HG02571 (cell line): ENCODE results near the gene IQSEC1.

Experiments used
- ATAC-seq: cut with Tn5 transposase; IDR thresholded peaks from one replicate; pipeline ENCODE4 v1.9.1; 2021; ENCODE audit warnings: mild to moderate bottlenecking, moderate library complexity; ENCODE audit not compliant: unreplicated experiment

IQSEC1 gene

DNA sequence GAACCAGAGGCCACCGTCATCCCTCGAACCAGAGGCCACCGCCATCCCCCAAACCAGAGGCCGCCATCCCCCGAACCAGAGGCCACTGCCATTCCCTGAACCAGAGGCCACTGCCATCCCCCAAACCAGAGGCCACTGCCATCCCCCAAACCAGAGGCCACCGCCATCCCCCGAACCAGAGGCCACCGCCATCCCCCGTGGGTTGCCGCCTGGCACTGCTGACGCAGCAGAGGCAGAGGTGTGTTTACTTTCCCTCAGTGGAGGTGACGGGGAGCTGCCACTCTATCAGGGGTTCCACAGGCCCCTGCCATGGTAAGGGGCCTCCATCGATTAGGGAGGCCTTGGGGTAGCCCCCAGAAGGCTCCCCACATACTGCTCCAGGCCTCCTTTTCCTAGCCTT, 1.5 kb downstream of the IQSEC1 start:
- peak; percentile 2 for ATAC-seq

DNA sequence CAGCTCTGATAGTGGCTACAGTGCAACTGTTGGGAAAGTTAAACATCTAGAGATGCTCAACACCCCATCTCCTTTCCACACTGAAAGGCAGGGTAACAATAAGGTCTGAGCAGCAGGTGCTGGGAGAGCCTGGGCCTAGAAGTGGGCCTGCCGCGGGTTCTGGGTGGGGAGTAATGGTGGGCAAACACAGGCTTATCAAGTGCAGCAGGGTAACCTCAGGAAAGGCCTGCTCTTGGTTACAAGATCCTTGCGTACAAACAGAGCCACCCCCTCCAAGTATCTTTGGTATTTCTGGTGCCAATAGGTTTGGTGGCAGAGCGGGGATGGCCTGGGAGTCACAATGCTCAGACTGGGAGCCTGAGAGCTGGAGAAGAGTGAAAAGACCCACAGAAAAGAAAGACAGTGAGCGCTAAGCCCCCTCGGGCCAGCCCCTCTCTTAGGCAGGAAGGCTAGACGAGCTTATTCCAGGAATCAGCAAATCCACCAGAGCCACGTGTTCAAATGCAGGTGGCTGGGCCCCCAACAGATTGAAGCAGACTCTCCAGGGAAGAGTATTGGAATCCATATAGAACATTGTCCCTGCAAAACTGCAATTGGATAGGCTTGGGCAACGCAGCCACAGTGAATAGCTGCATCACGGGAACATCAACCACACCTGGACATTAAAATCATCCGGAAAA, 2.7 kb downstream of the IQSEC1 start:
- no peak for ATAC-seq

GRCh38 chr3:13069495-13069894, 3.7 kb downstream of the IQSEC1 start:
- ATAC-seq, result no peak

DNA sequence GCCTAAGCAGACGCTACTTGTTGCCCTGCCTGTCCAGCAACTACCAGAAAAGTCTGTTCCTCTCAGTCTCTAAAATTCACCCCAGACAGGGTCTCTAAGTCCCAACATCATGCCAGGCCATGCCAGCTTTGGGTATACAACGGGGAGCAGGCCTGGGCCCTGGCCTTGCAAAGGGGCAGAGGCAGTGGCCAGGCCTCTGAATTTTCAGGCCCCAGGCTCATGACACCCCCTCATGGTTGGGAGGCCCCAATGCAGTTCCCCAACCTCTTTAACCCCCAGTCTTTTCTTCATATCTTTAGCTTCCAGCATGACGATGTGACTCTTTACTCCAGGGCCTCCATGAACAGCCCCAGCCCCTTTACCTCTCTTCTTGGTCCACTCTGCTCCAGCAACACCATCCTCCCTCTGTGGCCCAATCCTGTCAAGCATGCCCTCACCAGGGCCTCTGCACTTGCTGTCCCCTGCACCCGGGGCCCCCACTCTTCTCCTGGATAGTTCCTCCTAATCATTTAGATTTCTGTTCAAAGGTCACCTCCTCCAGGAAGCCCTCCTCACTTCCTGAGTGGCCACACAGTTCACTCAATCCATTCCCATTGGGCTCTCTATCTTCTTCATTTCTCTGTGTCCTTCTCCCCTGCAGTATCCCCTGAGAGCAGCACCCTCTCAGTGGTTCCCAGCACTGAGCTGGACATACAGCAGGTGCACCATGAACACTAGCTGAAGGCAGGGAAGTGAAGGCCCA, 4.8 kb downstream of the IQSEC1 start:
- ATAC-seq, result no peak

- no peak for ATAC-seq
These were observed 5.5 kb downstream of the IQSEC1 start for GRCh38 chr3:13067778-13068177.

DNA sequence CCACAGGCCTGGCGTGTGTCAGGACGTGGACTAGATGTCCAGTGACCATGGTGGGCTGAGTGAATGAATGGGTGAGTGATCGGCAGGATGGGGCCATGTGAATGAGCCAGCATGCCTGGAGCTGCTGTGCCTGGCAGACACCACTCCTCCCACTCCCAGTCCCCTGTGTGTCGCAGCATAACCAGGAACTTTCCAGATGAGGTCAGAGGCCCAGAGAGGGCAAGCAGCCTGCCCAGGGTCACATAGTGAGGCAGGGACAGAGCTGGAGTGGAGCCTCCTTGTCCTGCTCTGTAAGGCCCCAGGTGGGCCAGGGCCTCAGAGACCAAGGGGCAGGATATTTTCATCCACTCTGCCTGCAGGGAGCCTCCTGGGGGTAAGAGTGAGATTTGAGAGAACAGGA, 6.4 kb downstream of the IQSEC1 start:
- ATAC-seq, result no peak

- ATAC-seq, result no peak
These were observed 7.0 kb downstream of the IQSEC1 start for GRCh38 chr3:13066236-13066635.

DNA sequence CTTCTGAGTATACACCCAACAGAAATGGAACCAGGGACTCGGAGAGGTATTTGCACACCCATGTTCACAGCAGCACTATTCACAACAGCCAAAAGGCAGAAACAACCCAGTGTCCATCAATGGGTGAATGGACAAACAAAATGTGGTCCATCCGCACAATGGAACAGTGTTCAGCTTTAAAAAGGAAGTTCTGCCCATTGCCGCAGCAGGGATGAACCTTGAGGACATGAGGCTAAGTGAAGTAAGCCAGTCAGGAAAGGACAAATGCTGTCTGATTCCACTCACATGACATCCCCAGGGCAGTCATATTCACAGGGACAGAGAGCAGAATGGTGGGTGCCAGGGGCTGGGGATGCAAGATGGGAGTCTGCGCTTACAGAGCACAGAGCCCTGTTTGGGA, 7.5 kb downstream of the IQSEC1 start:
- ATAC-seq, result no peak

DNA sequence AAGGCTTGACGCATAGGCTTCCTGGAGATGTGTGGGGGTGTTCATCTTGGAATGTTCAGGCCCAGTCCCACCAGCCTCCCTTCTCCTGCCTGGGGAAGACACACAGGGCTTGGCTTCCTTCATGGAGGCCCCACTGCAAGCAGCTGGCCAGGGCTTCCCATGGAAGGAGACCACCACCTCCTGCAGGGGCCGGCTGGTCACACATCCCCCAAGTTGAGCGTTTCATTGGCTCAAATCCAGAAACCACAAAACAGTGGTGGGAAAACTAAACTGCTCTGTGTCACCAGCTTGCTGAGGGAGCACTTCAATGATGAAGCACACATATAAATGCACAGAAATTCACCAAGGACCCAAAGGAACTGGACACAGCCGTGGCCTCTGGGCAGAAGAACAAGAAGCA, 8.3 kb downstream of the IQSEC1 start:
- ATAC-seq, result no peak

GRCh38 chr3:13064159-13064868, 8.9 kb downstream of the IQSEC1 start:
- ATAC-seq, result no peak

DNA sequence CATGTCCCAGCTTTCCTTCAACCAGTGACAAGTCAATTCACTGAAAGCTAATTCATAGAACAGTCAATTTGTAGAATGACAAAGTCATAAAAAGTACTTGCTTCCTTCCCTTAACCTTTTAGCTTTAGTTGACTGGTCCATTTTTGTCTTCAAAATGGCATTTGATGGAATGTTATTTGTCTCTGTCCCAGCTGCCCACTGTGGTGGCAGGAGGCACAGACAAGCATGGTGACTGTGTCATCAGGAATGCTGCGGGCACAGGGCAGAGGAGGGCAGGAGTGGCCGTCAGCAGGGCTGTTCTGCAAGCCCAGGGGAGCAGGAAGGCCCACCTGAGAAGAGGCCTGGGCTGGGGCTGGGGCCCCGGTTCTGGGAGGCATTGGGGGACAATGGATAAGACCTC, 10.0 kb downstream of the IQSEC1 start:
- no peak for ATAC-seq

DNA sequence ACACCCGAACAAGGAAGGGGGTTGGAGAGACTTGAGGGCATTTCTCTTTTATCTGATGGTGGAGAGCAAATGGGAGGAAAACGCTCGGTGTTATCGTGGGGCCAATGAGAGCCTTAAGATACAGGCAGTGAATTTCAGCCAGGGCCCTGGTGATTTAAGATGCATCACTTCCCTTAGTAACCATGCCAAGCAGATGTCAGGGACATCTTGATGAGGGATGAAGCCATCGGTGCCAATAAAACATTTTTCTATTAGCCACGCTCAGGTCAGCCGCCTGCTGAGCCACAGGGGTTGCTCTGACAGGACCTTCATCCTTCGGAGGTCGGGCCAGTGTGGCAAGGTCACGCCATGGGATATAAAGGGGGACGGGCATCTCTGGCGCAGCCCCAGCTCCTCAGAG, 10.6 kb downstream of the IQSEC1 start:
- no peak for ATAC-seq

DNA sequence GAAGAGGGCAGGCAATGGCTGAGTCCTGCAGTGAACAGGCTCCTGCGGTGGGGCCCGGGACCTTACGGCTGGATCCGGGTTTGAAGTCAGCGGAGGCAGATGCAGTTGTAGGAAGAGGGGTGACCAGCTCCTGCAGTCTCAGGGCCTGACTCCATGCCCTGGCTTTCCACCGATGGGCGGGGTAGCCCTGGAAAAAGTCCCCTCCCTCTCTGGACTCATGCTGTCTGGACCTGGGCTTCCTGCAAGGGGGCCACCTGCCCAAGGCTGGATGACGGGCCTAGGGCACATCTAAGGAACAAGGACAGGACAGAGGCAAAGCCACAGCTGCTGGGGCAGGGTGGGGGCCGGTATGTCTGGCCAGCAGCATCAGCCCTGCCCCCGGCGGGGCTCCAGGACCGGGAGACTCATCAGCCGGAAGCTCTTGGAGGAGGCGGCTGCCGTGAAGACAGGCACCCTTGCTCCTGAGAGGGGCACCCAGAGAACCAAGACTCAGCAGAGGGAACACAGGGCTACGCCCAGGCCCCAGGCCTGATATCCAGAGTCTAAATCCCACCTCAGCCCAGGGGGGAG, 12.8 kb downstream of the IQSEC1 start:
- ATAC-seq, result no peak

DNA sequence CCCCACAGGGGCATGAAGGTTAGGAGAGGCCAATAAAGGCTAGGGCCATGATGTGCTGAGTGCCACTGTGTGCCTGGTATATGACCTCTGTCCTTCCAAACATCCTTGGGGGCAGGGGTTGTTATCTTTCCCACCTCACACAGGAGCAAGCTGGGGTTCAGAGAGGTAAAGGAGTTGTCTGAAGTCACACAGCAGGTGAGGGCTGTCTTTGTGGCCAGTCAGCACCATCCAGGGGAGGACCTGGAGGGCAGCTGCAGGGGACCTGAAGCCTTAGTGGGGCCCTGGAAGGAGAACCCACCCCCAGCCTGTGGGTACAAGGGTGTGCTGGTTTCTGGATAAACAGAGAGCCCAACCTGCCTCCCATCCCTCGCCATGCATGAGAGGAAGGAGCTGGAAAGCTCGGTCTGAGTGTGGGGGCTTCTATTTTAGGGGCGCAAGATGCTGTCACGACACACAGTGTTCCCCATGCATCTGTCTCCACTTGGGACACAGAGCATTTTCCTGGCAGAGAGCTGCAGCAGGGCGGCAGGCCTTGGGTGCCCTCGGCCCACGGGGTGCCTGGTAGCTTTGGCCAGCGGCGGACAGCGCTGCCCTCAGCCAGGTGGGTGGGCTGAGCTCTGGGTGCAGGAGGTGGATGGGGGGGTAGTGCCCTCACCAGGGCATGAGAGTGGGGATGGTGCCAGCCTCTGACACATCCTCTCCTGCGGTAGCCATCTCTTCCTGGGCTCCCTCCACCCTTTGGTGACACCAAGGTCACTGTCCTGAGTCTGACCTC, 14.7 kb downstream of the IQSEC1 start:
- no peak for ATAC-seq

DNA sequence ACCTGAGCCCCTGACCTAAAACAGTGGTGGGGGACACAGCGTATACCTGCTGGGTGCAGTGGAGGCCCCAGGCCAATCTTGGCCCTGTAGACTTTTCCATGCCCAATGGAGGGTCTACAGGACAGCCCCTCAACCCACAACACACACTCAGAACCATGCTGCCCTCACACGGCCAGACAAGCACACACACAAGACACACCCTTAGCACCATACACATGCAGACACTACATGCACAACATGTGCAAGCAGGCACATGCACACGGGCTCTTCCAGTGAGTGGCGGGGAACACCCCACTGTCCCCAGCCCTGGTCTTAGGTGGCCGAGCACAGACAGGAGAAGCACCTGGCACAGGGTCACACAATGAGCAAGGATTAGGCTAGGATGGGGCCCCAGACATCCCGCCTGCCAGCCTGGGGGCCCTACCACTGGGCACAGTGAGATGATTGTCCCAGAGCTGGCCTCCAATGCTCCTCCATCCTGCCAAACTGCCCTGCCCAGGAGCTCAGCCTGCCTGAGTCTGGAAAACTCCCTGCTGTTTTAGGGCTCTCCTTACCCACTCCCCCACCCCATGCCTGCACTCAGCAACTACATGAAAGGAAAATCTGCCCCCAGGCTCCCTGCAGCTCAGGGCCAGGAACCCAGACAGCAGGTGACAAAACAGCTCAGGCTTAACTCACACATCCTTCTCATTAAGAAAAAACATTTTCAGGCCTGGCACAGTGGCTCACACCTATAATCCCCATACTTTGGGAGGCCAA, 15.8 kb downstream of the IQSEC1 start:
- ATAC-seq, result no peak

DNA sequence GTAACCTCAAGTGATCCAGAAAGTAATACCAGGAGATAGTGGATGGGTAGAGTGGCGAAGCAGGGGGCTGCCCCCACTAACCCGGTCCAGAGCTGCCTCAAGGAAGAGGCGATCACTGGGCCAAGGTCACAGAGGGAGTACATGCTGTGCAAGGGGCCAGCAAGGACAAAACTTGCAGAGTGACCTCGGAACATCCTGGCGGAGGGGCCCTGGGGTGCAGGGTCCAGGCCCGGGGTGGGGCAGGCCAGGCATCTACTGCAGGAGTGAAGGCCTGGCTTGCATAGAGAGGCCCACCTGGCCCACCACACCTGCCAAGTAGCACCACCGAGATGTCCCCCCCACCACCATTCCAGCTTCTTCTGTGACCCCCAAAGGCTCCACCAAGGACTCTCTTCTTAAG, 17.6 kb downstream of the IQSEC1 start:
- ATAC-seq, result no peak

DNA sequence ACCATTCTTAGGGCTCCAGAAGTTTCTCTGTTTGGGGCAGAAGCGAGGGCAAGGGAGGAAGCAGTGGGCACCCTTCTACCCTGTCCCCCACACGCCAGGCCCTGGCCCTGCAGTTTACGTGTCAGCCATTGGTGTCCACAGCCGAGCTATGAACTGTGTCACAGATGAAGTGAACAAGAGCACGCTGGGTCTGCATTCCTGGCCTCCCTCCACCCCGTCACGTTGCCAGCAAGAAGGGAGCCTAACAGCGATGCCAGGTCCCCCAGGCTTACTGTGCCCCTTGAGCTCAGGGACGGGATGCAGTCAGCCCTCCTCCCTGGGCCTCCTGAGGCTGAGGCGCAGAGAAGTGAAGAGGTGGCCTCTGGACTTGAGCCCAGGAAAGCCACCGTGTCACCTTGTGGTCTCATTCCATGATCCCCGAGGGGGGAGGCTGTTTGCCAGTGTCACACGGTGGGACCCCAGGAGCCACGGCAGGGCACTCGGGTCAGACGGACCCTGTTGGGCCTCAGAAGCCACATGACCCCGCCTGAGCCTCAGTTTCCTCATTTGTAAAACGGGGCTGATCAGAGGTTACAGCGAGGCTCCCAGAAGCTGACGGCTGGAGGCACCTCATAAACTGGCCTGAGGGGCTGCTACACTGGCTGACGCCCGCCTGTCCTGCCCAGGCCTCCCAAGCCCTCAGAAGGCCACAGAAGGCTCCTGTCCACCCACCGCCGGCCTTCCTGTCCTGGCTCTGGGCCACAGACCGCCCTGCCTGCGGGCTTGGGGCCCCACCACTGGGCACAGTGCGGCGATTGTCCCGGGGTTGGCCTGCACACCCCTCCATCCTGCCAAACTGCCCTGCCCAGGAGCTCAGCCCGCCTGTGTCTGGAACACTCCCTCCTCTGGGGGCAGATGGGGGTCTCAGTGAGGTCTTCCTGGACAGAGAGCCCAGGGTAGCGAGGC, 18.6 kb downstream of the IQSEC1 start:
- no peak for ATAC-seq

DNA sequence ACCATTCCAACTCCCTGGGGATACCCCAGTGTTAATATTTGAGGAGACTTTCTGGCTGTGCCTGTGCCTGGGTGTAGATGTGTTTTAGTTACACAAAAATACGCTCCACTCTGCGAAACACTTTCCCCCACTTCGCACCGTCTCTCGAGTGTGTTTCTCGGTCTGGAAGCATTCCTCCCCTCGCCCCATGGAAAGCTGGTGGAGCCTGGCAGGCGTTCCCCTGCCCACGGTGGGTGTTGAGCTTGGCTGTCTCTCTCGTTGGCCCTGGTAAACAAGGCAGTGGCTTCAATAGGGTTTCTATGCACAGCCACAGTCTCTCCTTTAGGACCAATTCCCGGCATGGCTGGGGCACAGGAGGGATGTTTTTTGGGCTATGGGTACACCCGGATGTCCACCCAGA, 19.3 kb downstream of the IQSEC1 start:
- no peak for ATAC-seq

GRCh38 chr3:13053420-13053819, 19.8 kb downstream of the IQSEC1 start:
- no peak for ATAC-seq
